HepG2 (cell line): Measurements from ENCODE around the gene VPS37B. TPM values are rescaled to one million over a fixed set of nuclear protein-coding genes. Genes with fewer than 3 reads are reported as not detected.

Experiments
- ATAC-seq: fragments of 200-7000 bp; cut with Tn5 transposase; 3 replicates; pipeline ENCODE4 v1.9.1; 2020; ENCODE audit warnings: mild to moderate bottlenecking, moderate library complexity
- BruUV-seq: library from RNA; stranded (reverse); fragments of 400-500 nt; replicated peaks from 2 replicates; lab custom pipeline; 2021; lab: Mats Ljungman, UMichigan
- CTCF ChIA-PET: fragments of 300-600 bp; formaldehyde crosslinking; extraction: SDS; loops from one replicate; lab custom pipeline; 2021; ENCODE audit warnings: low total read pairs, inconsistent platforms, low intra/inter-chr PET ratio; lab: Yijun Ruan, JAX
- POLR2A ChIA-PET: fragments of 350-600 bp; sonication (Branson Sonifier 250); formaldehyde crosslinking; loops from one replicate; lab custom pipeline; 2020; ENCODE audit warnings: antibody characterized with exemption, inconsistent platforms; lab: Yijun Ruan, JAX
- DNase-seq: peaks from one replicate; pipeline ENCODE4 v3.0.0-alpha.2; 2015; ENCODE audit warnings: low spot score
- FAIRE-seq: peaks from 3 replicates; lab custom pipeline; 2011; peaks lifted over from hg19 to GRCh38; lab: Jason Lieb, UNC
- H2AFZ ChIP-seq: one replicate; pipeline ENCODE4 v1.6.1; 2011; ENCODE audit warnings: low read length, inconsistent platforms
- H3K27ac ChIP-seq: fragments of 300-600 bp; 3 replicates; pipeline ENCODE4 v1.8.0; 2011; ENCODE audit warnings: mixed run types, mild to moderate bottlenecking, mixed read lengths, low read length, inconsistent platforms; ENCODE audit not compliant: insufficient read depth; ENCODE audit errors: extremely low read length
- H3K27me3 ChIP-seq, 2 experiments: fragments of 200-600 bp in 1 of 2; 2 replicates in 1 of 2; 3 replicates in 1 of 2; pipeline versions ENCODE4 v1.6.0 to v1.8.0; 2011; ENCODE audit warnings: low read length in 2 of 2, mild to moderate bottlenecking in 2 of 2, moderate library complexity in 2 of 2, inconsistent platforms in 1 of 2; ENCODE audit not compliant: insufficient read depth in 2 of 2, control insufficient read depth in 1 of 2
- H3K36me3 ChIP-seq, 2 experiments: fragments of 200-600 bp in 1 of 2; replicated peaks in 1 of 2; 2 replicates in 1 of 2; 3 replicates in 1 of 2; pipeline versions ENCODE4 v1.5.1 to v1.8.0; 2011; ENCODE audit warnings: low read length in 2 of 2, inconsistent platforms in 1 of 2; ENCODE audit not compliant: insufficient read depth in 2 of 2, control insufficient read depth in 1 of 2
- H3K4me1 ChIP-seq: 2 replicates; pipeline ENCODE4 v1.5.1; 2012; ENCODE audit warnings: low read length, inconsistent platforms; ENCODE audit not compliant: insufficient read depth
- H3K4me2 ChIP-seq: 2 replicates; pipeline ENCODE4 v1.6.0; 2011; ENCODE audit warnings: low read depth, low read length, inconsistent platforms
- H3K4me3 ChIP-seq, 3 experiments: fragments of 200-600 bp in 1 of 3; sonication (generic), shearing (Covaris generic) in 1 of 3; replicated peaks in 1 of 3; 2 replicates each; pipeline ENCODE4 v1.5.1; 2011 to 2016; ENCODE audit warnings: low read length in 3 of 3, inconsistent platforms in 2 of 3, low read depth in 2 of 3, mild to moderate bottlenecking in 2 of 3, control low read depth in 1 of 3, mixed read lengths in 1 of 3; ENCODE audit not compliant: insufficient read depth in 1 of 3
- H3K79me2 ChIP-seq: one replicate; pipeline ENCODE4 v1.6.1; 2011; ENCODE audit warnings: low read length, inconsistent platforms; ENCODE audit not compliant: insufficient read depth
- H3K9ac ChIP-seq: 2 replicates; pipeline ENCODE4 v1.6.0; 2011; ENCODE audit warnings: mild to moderate bottlenecking, low read depth, low read length, inconsistent platforms; ENCODE audit not compliant: insufficient read depth
- H3K9me3 ChIP-seq: 2 replicates; pipeline ENCODE4 v1.5.1; 2012; ENCODE audit warnings: mild to moderate bottlenecking, low read length
- H4K20me1 ChIP-seq: 2 replicates; pipeline ENCODE4 v1.6.0; 2011; ENCODE audit warnings: inconsistent platforms, mild to moderate bottlenecking, low read length, moderate library complexity; ENCODE audit not compliant: insufficient read depth
- BORCS8-MEF2B ChIP-seq: sonication (generic); formaldehyde crosslinking; IDR thresholded peaks from 2 replicates; pipeline ENCODE4 v1.8.0; 2022; ENCODE audit warnings: mild to moderate bottlenecking, missing genetic modification reagents
- ZBTB1 ChIP-seq: sonication (generic); formaldehyde crosslinking; IDR thresholded peaks from 2 replicates; pipeline ENCODE4 v1.4.0; 2020; ENCODE audit warnings: missing genetic modification reagents, borderline replicate concordance
- ZNF33B ChIP-seq: sonication (generic); formaldehyde crosslinking; IDR thresholded peaks from 2 replicates; pipeline ENCODE4 v1.5.1; 2020; ENCODE audit warnings: mild to moderate bottlenecking, missing genetic modification reagents
- ZNF629 ChIP-seq: sonication (generic); formaldehyde crosslinking; conservative IDR thresholded peaks from 2 replicates; pipeline ENCODE4 v1.5.0; 2020; ENCODE audit warnings: missing genetic modification reagents
- WGBS: methylation state at CpG from one replicate; pipeline ENCODE4 v1.1.6; 2017; ENCODE audit warnings: low lambda C conversion rate; 5-methylcytosine and 5-hydroxymethylcytosine counted together
- in situ Hi-C: cut with HindIII; loops from 2 replicates; pipeline ENCODE4 v1.10.0; 2017; ENCODE audit warnings: low pct_unique_long_range_greater_than_20kb; ENCODE audit not compliant: extremely low pct_ligation_motif_present
- intact Hi-C: fragments of 100-400 bp; cut with micrococcal nuclease; formaldehyde crosslinking; loops from one replicate; pipeline ENCODE4 v1.10.0; 2022; ENCODE audit not compliant: unreplicated experiment
- polyA plus RNA-seq, 8 experiments: library from polyadenylated mRNA; depleted of rRNA in 3 of 8; stranded (reverse) in 7 of 8; unstranded in 1 of 8; fragments of >200 nt; fragmentation: Illumina TruSeq in 4 of 8; extraction: Trizol in 4 of 8; gene quantifications; 2 replicates each; pipeline versions ENCODE4 v1.2.1 to v1.2.3, GENCODE V29; 2011 to 2016; ENCODE audit warnings: low read depth in 4 of 8, missing spikeins in 1 of 8, mixed read lengths in 1 of 8; ENCODE audit not compliant: insufficient read depth in 1 of 8
- total RNA-seq, 5 experiments: library from RNA; depleted of rRNA; stranded (reverse); fragments of >200 nt; fragmentation: Illumina TruSeq; extraction: Trizol; gene quantifications; 2 replicates each; pipeline ENCODE4 v1.2.3, GENCODE V29; 2016; ENCODE audit warnings: low read depth in 1 of 5
- TF ChIP-seq, protein P1 (sequence below): sonication (generic); formaldehyde crosslinking; conservative IDR thresholded peaks from 2 replicates; pipeline ENCODE4 v1.4.0; 2020; ENCODE audit warnings: missing genetic modification reagents
- TF ChIP-seq, protein P2 (sequence below): sonication (generic); formaldehyde crosslinking; IDR thresholded peaks from 2 replicates; pipeline ENCODE4 v1.8.1; 2023; ENCODE audit warnings: missing genetic modification reagents, mild to moderate bottlenecking, borderline replicate concordance

VPS37B gene
- total and polyA plus RNA-seq, 2 of the 13 experiments (the other 11 are each of a cell fraction or from before 2014, with no cell fraction given): 4.6 to 5.3 TPM

DNA sequence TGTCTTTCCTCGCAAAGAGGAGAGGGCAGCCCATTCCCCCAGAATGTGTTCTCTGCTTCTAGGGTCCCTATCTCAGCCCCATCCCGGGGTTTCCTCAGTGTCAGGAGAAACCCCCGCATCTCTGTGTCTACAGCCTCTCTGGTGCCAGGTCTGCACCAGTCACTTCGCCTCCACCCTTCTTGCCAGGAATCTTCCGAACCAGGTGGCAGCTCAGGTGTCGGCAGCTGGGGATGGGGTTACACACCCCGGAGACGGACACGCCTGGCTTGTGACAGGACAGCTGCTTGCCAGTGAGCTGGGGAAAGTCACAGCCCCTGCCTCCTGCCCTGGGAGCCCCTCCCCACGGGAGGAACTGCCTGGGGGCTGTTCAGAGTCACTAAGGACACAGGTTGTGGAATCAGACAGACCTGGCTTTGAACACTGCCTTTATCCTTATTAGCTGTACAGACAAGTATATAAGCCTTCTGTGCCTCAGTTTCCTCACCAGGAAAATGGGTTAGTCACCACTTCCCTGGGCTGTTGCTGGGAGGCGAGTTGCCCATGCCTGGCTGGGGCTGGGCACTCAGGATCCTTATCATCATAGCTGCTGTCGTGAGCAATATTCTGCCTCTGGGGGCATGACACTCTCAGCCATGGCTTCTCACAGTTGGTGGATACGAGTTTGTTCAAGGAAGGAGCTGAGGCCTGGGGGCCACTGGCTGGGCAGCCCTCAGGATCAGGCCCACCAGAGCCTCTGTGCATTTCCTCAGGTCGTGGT lies 49.9 kb downstream of the VPS37B start:
- Histone ChIP-seq H3K27ac (no peak overlapping the region), H3K4me1 (peaks cover 38% of the 10 kb centered on the region), H2AFZ (no peak overlapping the region), H3K4me2 (no peak overlapping the region), H3K9me3 (no peaks in the 10 kb centered on the region), H4K20me1 (peaks cover 8% of the 10 kb centered on the region; the same call in 1 of the 2 replicates), H3K4me3 (no peak overlapping the region), H3K79me2 (peaks cover 10% of the 10 kb centered on the region), H3K36me3 (0 out of 5 replicates have a peak, but pooled peaks cover 0 to 9% of the 10 kb centered on the region in 2 experiments), H3K27me3 (no peaks in the 10 kb centered on the region), H3K9ac (no peak overlapping the region)
- BruUV-seq: no TSS peak
- ChIA-PET CTCF (no interaction called here), POLR2A (no interaction called here)
- FAIRE-seq: no peak
- TF ChIP-seq, protein P1, sequence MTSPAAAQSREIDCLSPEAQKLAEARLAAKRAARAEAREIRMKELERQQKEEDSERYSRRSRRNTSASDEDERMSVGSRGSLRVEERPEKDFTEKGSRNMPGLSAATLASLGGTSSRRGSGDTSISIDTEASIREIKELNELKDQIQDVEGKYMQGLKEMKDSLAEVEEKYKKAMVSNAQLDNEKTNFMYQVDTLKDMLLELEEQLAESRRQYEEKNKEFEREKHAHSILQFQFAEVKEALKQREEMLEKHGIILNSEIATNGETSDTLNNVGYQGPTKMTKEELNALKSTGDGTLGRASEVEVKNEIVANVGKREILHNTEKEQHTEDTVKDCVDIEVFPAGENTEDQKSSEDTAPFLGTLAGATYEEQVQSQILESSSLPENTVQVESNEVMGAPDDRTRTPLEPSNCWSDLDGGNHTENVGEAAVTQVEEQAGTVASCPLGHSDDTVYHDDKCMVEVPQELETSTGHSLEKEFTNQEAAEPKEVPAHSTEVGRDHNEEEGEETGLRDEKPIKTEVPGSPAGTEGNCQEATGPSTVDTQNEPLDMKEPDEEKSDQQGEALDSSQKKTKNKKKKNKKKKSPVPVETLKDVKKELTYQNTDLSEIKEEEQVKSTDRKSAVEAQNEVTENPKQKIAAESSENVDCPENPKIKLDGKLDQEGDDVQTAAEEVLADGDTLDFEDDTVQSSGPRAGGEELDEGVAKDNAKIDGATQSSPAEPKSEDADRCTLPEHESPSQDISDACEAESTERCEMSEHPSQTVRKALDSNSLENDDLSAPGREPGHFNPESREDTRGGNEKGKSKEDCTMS: no peak
- TF ChIP-seq ZNF629 (CRISPR knock-in tag) (peak; percentile 66), ZNF33B (CRISPR knock-in tag) (no peak), BORCS8-MEF2B (CRISPR knock-in tag) (no peak), ZBTB1 (no peak)
- TF ChIP-seq, protein P2, sequence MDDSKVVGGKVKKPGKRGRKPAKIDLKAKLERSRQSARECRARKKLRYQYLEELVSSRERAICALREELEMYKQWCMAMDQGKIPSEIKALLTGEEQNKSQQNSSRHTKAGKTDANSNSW (CRISPR knock-in tag): no peak
- in situ Hi-C loops: no loop called here
- intact Hi-C loops: no loop called here
- ATAC-seq: no peak
- DNase-seq: no peak
- WGBS: 94% methylated on average over 11 of the region's 14 CpGs
